G401 (cell line): Measurements from ENCODE around the gene MAFG. TPM values are rescaled to one million over a fixed set of nuclear protein-coding genes. Genes with fewer than 3 reads are reported as not detected.

Experiments used
- DNase-seq: peaks from one replicate; pipeline ENCODE4 v3.0.0-alpha.2; 2015; ENCODE audit warnings: low spot score
- in situ Hi-C: cut with HindIII; loops from 2 replicates; pipeline ENCODE4 v1.10.0; 2016; ENCODE audit warnings: low sequenced_read_pairs, mixed read lengths
- total RNA-seq: library from RNA; depleted of rRNA; stranded (reverse); fragments of >200 nt; shearing (Covaris generic); gene quantifications from 2 replicates; pipeline ENCODE4 v1.2.3, GENCODE V29; 2014

The MAFG gene
- total RNA-seq, 1 experiment from 2014 or later: 15.6 TPM

DNA sequence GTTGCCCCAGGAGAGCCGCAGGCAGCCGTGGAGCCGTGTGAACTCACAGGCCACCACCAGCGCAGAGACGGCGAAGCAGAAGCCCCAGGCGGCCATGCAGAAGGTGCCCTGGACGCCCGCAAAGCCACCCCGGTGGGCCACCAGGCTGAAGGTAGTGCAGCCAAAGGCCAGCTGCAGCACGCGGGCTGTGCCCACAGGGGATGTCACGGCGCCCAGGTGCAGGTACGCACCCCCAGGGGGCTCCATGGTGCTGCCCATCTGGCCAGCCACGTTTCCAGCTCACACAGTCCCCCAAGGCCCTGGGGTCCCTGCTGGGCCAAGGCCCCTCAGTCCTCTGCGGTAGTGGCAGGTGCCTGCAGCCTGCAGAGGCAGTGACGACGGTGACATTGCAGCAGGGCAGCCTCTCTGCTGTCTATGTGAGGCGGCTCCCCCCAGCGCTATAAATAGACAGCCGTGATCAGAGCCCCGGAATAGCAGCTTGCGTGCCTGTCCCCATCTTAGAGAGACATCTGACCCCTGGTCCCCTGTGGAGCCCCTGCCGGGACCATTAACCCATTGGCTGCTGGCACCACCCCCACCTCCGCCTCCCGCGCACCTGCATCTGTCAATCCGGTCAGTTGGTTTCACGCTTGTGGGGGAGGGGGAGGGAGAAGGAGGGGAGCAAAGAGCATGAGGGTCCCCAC lies 14.1 kb upstream of the MAFG start:
- in situ Hi-C loops: no loop called here
- DNase-seq: no peak

DNA sequence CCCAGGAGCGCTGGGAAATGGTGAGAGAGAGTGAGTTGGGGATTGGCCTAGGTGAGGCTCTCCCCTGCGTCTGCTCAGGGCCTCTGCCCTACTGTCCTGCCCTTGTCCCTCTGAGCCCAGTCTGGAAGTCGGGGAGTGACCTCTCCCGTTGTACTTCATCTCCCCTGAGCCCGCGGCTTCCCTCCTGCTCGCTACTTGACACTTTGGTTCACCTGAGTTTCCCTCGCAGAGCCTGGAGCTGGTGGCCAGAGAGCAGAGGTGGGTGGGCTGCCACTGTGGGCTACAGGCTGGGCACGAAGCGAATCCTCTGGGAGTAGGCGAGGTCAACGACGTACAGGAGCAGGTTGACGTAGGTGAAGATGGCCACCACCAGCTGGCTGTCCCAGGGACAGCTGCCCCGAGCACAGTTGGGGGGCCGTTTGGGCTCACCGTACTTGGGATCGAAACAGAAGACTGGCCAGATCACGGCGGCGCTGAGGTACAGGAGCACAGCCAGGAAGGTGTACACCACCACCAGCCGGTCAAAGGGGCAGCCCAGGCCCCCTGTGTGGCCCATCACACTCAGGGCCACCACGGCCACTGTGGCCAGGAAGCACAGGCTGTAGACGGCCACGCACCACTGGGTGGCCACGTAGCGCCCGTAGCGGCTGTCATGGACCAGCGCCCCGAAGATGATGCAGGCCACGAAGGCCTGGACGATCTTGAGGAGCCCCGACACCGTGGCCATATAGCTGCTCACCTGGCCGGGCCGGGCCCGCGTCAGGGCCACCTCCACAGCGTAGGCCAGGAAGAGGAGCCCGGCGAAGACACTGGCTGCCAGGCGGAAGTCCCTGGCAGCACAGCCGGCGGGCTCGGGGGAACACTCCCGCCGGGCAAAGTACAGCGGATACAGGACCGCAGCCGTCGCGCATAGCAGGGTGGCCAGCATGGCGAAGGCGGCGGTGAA lies 13.3 kb upstream of the MAFG start:
- no peak for DNase-seq
- in situ Hi-C loops: no loop called here

GRCh38 chr17:81939881-81940385 lies 12.4 kb upstream of the MAFG start:
- in situ Hi-C loops: no loop called here

GRCh38 chr17:81939218-81939617 lies 11.7 kb upstream of the MAFG start:
- in situ Hi-C loops: no loop called here
- DNase-seq: no peak

More at GRCh38 chr17:81939881-81940385, 12.4 kb upstream of the MAFG start:
- DNase-seq: peak; percentile 64

- in situ Hi-C loops: no loop called here
Observed at GRCh38 chr17:81935709-81936084, 8.2 kb upstream of the MAFG start.

DNA sequence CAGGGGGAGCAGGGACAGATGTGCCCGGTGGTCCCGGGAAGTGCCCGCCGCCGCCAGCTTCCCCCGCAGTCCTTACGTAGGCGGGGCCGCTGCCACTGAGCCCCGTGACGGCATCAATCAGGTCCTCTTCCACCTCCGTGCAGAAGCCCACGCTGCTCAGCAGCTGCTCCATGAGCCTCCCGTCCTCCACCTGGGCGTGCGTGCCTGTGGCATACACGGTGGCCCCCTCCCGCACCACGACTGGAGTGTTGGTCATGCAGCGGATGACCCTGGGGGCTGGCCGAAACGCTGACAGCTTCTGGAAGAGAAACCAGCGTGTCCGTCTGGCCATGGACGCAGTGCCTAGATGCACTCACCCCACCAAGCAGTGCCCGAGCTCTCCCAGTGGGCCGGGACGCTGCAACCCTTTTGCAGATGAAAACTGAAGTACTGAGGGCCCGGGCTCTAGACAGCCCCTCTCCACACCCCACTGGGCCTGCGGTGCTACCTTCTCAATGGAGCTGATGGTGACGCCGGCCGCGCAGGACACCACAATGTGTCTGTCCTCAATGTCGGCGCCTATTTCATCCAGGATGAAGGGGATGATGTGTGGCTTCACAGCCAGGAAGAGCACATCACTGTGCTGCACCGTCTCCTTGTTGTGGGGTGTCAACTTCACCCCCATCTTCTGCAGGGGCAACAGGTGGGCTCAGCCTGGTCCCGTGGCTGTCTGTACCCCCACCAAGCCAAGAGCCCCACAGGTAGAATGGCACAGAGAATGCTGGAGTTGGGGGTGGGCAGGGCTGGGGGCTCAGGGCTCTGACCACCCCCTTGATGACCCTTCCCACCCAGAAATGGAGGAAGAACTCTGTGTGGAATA lies 7.5 kb upstream of the MAFG start:
- DNase-seq: no peak
- in situ Hi-C loops: no loop called here

More at GRCh38 chr17:81935709-81936084, 8.2 kb upstream of the MAFG start:
- no peak for DNase-seq

DNA sequence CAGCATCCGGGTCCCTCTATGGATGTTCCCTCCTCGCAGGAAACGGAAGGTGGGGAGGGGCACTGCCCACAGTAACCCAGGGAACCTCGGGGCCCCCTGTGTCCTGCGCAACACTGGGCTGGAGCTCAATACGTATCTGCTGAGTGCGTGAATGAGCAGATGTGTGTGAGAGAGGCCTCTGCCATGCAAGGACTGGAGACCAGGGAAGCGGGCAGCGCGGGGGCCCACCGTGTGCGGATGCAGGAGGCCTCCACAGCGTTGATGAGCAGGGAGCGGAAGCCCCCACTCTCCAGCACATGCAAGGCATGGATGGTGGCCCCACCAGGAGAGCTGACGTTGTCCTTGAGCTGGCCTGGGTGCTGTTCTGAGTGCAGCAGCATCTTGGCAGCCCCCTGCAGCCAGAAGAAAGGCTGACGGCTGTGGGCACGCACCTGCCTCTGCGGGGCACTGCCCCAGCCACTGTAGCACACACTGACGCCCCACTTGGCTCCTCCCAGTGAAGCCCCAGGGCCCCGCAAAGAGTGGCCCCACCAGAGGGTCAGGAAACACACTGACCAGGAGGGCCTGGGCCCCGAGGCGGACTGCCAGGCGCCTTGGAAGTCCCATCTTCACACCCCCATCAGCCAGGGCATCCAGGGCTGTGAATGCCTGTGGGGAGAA lies 6.7 kb upstream of the MAFG start:
- DNase-seq: no peak
- in situ Hi-C loops: no loop called here

GRCh38 chr17:81933178-81933699 lies 5.7 kb upstream of the MAFG start:
- in situ Hi-C loops: no loop called here
- DNase-seq: no peak

DNA sequence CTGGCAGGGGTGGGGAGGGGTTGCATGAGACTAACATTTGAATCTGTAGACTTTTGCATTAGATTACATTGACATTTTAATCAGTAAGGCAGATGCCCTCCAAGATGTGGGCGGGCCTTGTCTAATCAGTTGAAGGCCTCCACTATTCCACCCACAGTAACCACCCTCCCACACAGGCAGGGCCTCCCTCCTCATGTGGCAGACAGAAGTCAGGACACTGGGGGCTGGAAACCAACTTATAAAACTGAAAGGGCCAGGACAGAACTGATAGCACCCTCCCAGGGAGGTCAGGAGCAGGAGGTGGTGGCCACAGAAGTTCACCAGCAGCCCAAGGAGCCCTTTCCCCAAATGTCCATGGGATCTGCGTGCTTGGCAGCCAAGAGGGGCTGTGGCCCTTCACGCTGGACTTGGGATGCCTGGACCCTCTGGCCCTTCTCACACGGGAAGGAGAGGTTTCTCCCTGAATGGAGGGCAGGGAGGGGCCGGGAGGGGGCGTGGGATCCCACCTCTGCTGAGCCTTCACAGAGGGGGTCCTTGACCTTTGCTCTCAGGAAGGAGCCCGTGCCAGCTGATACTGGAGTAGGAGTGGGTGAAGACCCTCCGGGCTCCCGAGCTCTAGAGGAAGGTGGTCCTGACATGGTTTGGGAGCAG lies 4.9 kb upstream of the MAFG start:
- in situ Hi-C loops: no loop called here
- no peak for DNase-seq

- DNase-seq: no peak
- in situ Hi-C loops: no loop called here
Observed at GRCh38 chr17:81931557-81932332, 4.2 kb upstream of the MAFG start.

- no peak for DNase-seq
- in situ Hi-C loops: no loop called here
Observed at GRCh38 chr17:81931189-81931556, 3.6 kb upstream of the MAFG start.

- in situ Hi-C loops: no loop called here
- no peak for DNase-seq
Observed at GRCh38 chr17:81930142-81931125, 2.9 kb upstream of the MAFG start.

DNA sequence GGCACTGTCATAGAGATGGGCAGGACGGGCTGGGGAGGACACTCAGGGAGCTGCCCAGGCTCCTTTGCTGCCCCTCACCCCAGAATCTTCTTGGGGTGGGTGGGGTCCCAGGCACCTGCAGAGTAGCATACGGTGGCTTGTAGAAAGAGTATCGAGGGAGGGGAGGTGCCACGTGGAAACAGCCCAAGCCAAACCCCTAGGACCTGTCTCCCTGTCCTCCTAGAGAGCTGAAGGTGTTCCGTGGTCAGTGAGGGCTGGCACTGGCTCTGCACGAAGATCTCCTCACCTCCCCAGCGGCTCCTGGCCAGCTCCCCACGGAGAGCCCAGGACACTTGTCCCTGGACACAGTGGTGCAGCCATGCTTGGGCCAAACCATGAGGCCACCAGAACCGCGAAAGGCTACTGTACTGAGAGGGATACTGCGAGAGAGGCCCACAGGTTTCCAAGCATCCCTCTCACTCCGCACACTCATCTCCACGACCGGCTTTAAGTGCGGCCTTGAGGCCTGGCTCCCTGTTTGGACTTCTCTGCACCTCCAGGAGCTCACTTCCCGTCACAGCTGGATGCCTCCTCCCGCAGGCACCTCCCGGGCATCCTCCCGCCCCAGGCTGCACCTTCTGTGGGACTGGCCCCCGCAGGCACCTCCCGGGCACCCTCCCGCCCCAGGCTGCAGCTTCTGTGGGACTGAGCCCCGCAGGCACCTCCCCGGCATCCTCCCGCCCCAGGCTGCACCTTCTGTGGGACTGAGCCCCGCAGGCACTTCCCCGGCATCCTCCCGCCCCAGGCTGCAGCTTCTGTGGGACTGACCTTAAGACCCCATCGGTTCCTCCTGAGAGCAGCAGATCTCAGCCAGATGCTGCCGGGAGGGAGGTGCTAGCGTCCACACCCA lies 2.0 kb upstream of the MAFG start:
- DNase-seq: no peak
- in situ Hi-C loops: no loop called here

DNA sequence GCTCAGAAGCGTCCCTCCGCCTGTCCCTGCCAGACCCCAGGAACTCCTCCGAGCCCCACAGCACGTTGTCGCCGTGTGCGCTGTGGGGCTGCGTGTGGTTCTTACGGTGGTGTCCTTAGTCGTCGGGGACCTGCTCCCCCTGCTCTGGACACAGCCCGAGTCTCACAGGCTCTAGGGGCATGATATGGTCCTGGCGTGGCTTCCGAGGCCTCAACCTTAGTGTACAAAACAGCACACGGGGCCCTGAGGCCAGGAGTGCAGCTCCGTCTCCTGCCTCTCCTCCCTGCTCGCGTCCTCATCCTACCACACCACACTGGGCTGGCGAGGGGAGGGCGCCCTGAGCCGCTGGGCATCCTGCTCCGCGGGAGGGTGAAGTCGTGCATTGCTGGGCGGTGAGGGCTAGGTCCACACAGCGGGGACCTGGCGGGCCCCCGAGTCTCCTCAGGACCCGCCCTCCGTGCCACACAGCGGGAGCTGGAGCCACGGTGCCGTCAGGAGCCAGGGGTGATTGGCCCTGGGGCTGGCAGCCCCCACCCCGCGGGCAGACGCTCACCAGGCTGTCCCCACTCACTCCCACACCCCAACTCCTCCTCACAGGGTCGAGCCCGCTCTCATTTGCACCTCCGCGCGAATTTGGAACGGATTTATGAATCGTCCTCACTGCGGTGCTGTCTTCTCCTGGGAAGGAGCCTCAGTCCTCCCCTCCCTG lies 1.2 kb upstream of the MAFG start:
- in situ Hi-C loops: no loop called here
- DNase-seq: no peak

DNA sequence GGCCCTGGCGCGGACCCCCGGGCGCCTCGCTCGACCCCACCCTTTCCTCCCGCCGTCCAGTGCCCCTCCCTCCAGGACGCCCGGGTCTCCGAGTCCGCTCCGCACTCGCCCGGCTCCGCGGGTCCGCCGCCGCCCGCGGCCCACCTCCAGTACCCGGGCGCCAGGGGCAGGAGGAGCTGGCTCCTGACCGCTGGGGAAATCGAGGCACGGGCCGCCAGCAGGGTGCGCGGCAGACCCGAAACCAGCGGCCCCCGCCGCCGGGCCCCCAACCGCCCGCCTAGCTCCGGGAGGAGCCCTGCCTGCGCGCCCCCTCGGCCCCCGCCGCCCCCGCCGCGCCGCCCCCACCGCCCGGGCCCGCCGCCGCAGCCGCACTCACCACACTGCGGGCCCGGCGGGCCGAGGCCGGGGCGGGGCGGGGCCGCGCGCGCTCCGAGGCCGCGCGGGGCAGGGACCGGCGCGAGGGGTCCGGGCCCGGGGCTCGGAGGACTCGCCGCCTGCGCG lies 333 bp downstream of the MAFG start:
- DNase-seq: no peak
- in situ Hi-C loops: no loop called here
